Inflammatory macrophage (primary cell): Measurements from ENCODE around the gene HIPK1.
A peak's percentile ranks its signal among the peaks of the same experiment; 100 is the strongest.
"Not testable (repeated sequence)": the region's sequence is repeated elsewhere in the genome, so short reads cannot be mapped to it uniquely, and the experiment has no call there.

Experiments
- DNase-seq, 2 donors: peaks; one replicate each; pipeline ENCODE4 v3.0.0-alpha.2; 2020 to 2022

The HIPK1 gene

GRCh38 chr1:113983391-113983790, 54.3 kb downstream of the HIPK1 start:
- no peak for DNase-seq

- no peak for DNase-seq
These were observed 54.7 kb downstream of the HIPK1 start for GRCh38 chr1:113983826-113984225.

- DNase-seq: no peak
These were observed 55.6 kb downstream of the HIPK1 start for GRCh38 chr1:113984710-113985109.

- no peak for DNase-seq
These were observed 57.7 kb downstream of the HIPK1 start for GRCh38 chr1:113986802-113987201.

- no peak for DNase-seq
These were observed 58.1 kb downstream of the HIPK1 start for GRCh38 chr1:113987259-113987658.

GRCh38 chr1:113990530-113990929, 61.4 kb downstream of the HIPK1 start:
- DNase-seq: no peak

- DNase-seq: no peak
These were observed 61.8 kb downstream of the HIPK1 start for GRCh38 chr1:113990961-113991360.

GRCh38 chr1:113991467-113991997, 62.4 kb downstream of the HIPK1 start:
- no peak for DNase-seq

GRCh38 chr1:113993072-113993471, 63.9 kb downstream of the HIPK1 start:
- DNase-seq: no peak

- DNase-seq: no peak
These were observed 64.6 kb downstream of the HIPK1 start for GRCh38 chr1:113993766-113994165.

- DNase-seq: no peak
These were observed 66.3 kb downstream of the HIPK1 start for GRCh38 chr1:113995382-113995781.

GRCh38 chr1:113998361-113998760, 69.2 kb downstream of the HIPK1 start:
- peak; percentile 31 to 35 for DNase-seq

GRCh38 chr1:113999233-113999632, 70.1 kb downstream of the HIPK1 start:
- DNase-seq: no peak

- no peak for DNase-seq
These were observed 70.7 kb downstream of the HIPK1 start for GRCh38 chr1:113999799-114000198.

- no peak for DNase-seq
These were observed 71.3 kb downstream of the HIPK1 start for GRCh38 chr1:114000406-114000805.

GRCh38 chr1:114002492-114003239, 73.5 kb downstream of the HIPK1 start:
- no peak for DNase-seq

GRCh38 chr1:114003431-114003830, 74.3 kb downstream of the HIPK1 start:
- DNase-seq: peak in 1 of 2 donors; percentile 3

- DNase-seq: not testable (repeated sequence)
These were observed 77.7 kb downstream of the HIPK1 start for GRCh38 chr1:114006825-114007224.

- DNase-seq: no peak
These were observed 79.4 kb downstream of the HIPK1 start for GRCh38 chr1:114008480-114008941.

- no peak for DNase-seq
These were observed 79.9 kb downstream of the HIPK1 start for GRCh38 chr1:114008993-114009392.

- DNase-seq: no peak
These were observed 80.3 kb downstream of the HIPK1 start for GRCh38 chr1:114009393-114009792.

GRCh38 chr1:114010433-114011184, 81.5 kb downstream of the HIPK1 start:
- DNase-seq: no peak

- DNase-seq: no peak
These were observed 82.7 kb downstream of the HIPK1 start for GRCh38 chr1:114011796-114012195.

GRCh38 chr1:114015075-114015474, 86.0 kb downstream of the HIPK1 start:
- DNase-seq: no peak
